Endothelial cell of umbilical vein (primary cell): Measurements from ENCODE around the gene MAP6. TPM values are rescaled to one million over a fixed set of nuclear protein-coding genes. Genes with fewer than 3 reads are reported as not detected.
A peak's percentile ranks its signal among the peaks of the same experiment; 100 is the strongest.

Source experiments
- BruUV-seq: library from RNA; stranded (reverse); fragments of 400-500 nt; replicated peaks from 2 replicates; lab custom pipeline; 2021; lab: Mats Ljungman, UMichigan
- CTCF ChIA-PET: fragments of 300-600, 350-600 bp; sonication (Branson Sonifier 250); formaldehyde crosslinking; loops from one replicate; lab custom pipeline; 2021; ENCODE audit warnings: antibody characterized with exemption, inconsistent platforms; lab: Charles Lee
- POLR2A ChIA-PET: fragments of 300-600, 350-600 bp; sonication (Branson Sonifier 250); formaldehyde crosslinking; loops from one replicate; lab custom pipeline; 2021; ENCODE audit warnings: antibody characterized with exemption, inconsistent platforms; lab: Charles Lee
- DNase-seq: peaks from one replicate; pipeline ENCODE4 v3.0.0-alpha.2; 2011; ENCODE audit warnings: low read depth, low spot score
- FAIRE-seq: peaks from 2 replicates; lab custom pipeline; 2011; peaks lifted over from hg19 to GRCh38; lab: Jason Lieb, UNC
- H2AFZ ChIP-seq: 2 replicates; pipeline ENCODE4 v1.6.0; 2012; ENCODE audit warnings: low read depth, low read length, control low read depth, inconsistent platforms
- H3K27ac ChIP-seq: 2 replicates; pipeline ENCODE4 v1.5.1; 2011; ENCODE audit warnings: low read depth, mild to moderate bottlenecking, control low read depth, low read length, moderate library complexity; ENCODE audit not compliant: insufficient read depth
- H3K27me3 ChIP-seq, 2 experiments: 2 replicates each; pipeline versions ENCODE4 v1.6.0 to v1.6.1; 2011; ENCODE audit warnings: low read length in 2 of 2, mixed read lengths in 1 of 2; ENCODE audit not compliant: control insufficient read depth in 2 of 2, insufficient read depth in 2 of 2
- H3K36me3 ChIP-seq, 2 experiments: 2 replicates in 1 of 2; 3 replicates in 1 of 2; pipeline ENCODE4 v1.5.1; 2011; ENCODE audit warnings: low read length in 2 of 2, mild to moderate bottlenecking in 1 of 2, moderate library complexity in 1 of 2; ENCODE audit not compliant: control insufficient read depth in 2 of 2, insufficient read depth in 2 of 2; ENCODE audit errors: extremely low read depth in 1 of 2
- H3K4me1 ChIP-seq: 3 replicates; pipeline ENCODE4 v1.5.1; 2011; ENCODE audit warnings: mild to moderate bottlenecking, low read length; ENCODE audit not compliant: control insufficient read depth, insufficient read depth; ENCODE audit errors: extremely low read depth
- H3K4me2 ChIP-seq: 2 replicates; pipeline ENCODE4 v1.6.1; 2011; ENCODE audit warnings: low read length, control low read depth, mixed read lengths; ENCODE audit not compliant: insufficient read depth
- H3K4me3 ChIP-seq, 3 experiments: fragments of 200-600 bp in 1 of 3; sonication (generic), shearing (Covaris generic) in 1 of 3; replicated peaks in 1 of 3; 2 replicates each; pipeline ENCODE4 v1.5.1; 2011 to 2016; ENCODE audit warnings: control low read depth in 3 of 3, low read length in 3 of 3, mild to moderate bottlenecking in 2 of 3, inconsistent platforms in 1 of 3, low read depth in 1 of 3, moderate library complexity in 1 of 3; ENCODE audit not compliant: insufficient read depth in 1 of 3
- H3K79me2 ChIP-seq: 2 replicates; pipeline ENCODE4 v1.6.0; 2012; ENCODE audit warnings: low read length, inconsistent platforms; ENCODE audit not compliant: control insufficient read depth, insufficient read depth
- H3K9ac ChIP-seq: replicated peaks from 2 replicates; pipeline ENCODE3; 2011; ENCODE audit warnings: low read length, control low read depth; ENCODE audit not compliant: insufficient read depth; ENCODE audit errors: extremely low read depth
- H3K9me1 ChIP-seq: replicated peaks from 3 replicates; pipeline ENCODE4 v1.6.0; 2011; ENCODE audit warnings: mild to moderate bottlenecking, low read length; ENCODE audit not compliant: control insufficient read depth, insufficient read depth; ENCODE audit errors: extremely low read depth
- H3K9me3 ChIP-seq: replicated peaks from 2 replicates; pipeline ENCODE4 v1.5.1; 2012; ENCODE audit warnings: low read length, inconsistent platforms; ENCODE audit not compliant: control insufficient read depth, insufficient read depth
- H4K20me1 ChIP-seq: replicated peaks from 2 replicates; pipeline ENCODE3; 2011; ENCODE audit warnings: mild to moderate bottlenecking, low read length; ENCODE audit not compliant: control insufficient read depth, insufficient read depth; ENCODE audit errors: extremely low read depth
- CTCF ChIP-seq, 2 donors: IDR thresholded peaks; 1 replicate in 1 of 2; 2 replicates in 1 of 2; pipeline ENCODE4 v1.5.1; 2011; ENCODE audit warnings: low read length in 2 of 2, mild to moderate bottlenecking in 2 of 2, moderate library complexity in 2 of 2, control low read depth in 1 of 2, inconsistent platforms in 1 of 2, low read depth in 1 of 2; ENCODE audit not compliant: insufficient read depth in 1 of 2; ENCODE audit errors: extremely low read depth in 1 of 2
- FOS ChIP-seq: IDR thresholded peaks from 2 replicates; pipeline ENCODE4 v1.6.1; 2011; ENCODE audit warnings: mild to moderate bottlenecking, low read length, moderate library complexity, borderline replicate concordance; ENCODE audit not compliant: insufficient read depth
- GATA2 ChIP-seq: IDR thresholded peaks from 2 replicates; pipeline ENCODE4 v1.7.0; 2011; ENCODE audit warnings: low read depth, mild to moderate bottlenecking, moderate library complexity, mixed read lengths, low read length; ENCODE audit not compliant: insufficient read length, insufficient read depth
- POLR2A ChIP-seq: IDR thresholded peaks from 2 replicates; pipeline ENCODE4 v1.6.1; 2012; ENCODE audit warnings: low read depth, mild to moderate bottlenecking, control low read depth, low read length
- dilution Hi-C: fragments of 300-500 bp; cut with MboI; formaldehyde crosslinking; loops from one replicate; pipeline ENCODE4 v1.15.0; 2019; ENCODE audit warnings: low sequenced_read_pairs; ENCODE audit not compliant: extremely low pct_ligation_motif_present
- intact Hi-C: fragments of 100-400 bp; cut with micrococcal nuclease; formaldehyde crosslinking; loops from one replicate; pipeline ENCODE4 v1.10.0; 2022
- polyA plus RNA-seq, 4 experiments: library from polyadenylated mRNA; depleted of rRNA in 3 of 4; stranded (reverse) in 3 of 4; unstranded in 1 of 4; fragments of >200 nt; gene quantifications; 2 replicates each; pipeline versions ENCODE4 v1.2.1 to v1.2.3, GENCODE V29; 2011 to 2012; ENCODE audit warnings: missing spikeins in 1 of 4
- total RNA-seq: library from RNA; stranded (reverse); gene quantifications from 2 replicates; pipeline ENCODE4 v1.2.3, GENCODE V29; 2021

MAP6 gene
- total and polyA plus RNA-seq, 2 donors (not counting 3 experiments of a cell fraction or from before 2014, with no cell fraction given) = 0.12 TPM; not detected in 1

GRCh38 chr11:75598264-75598663 lies 70.6 kb downstream of the MAP6 start:
- FAIRE-seq (no peak), DNase-seq (no peak)
- dilution Hi-C loops = no loop called here
- ChIA-PET POLR2A (no interaction called here), CTCF (interaction anchor here (0.6 to 2.2 kb wide), 35 partner anchors 10 to 554 kb away, joined by 3 to 33 read pairs (median 5); partner anchors contain the start of gene MAP6)
- Histone ChIP-seq H3K27ac (no peak overlapping the region), H3K4me1 (peaks cover 7% of the 10 kb centered on the region), H3K4me2 (no peak overlapping the region), H3K79me2 (no peaks in the 10 kb centered on the region), H2AFZ (no peak overlapping the region), H3K27me3 (no peaks in the 10 kb centered on the region), H3K4me3 (no peak overlapping the region), H3K9ac (no peak overlapping the region), H4K20me1 (no peaks in the 10 kb centered on the region), H3K9me3 (no peaks in the 10 kb centered on the region), H3K9me1 (no peaks in the 10 kb centered on the region), H3K36me3 (no peaks in the 10 kb centered on the region)
- intact Hi-C loops = no loop called here
- no peak for TF ChIP-seq FOS
- BruUV-seq = no TSS peak

- ChIA-PET CTCF (interaction anchor here (0.6 to 2.2 kb wide), 33 partner anchors 11 to 554 kb away, joined by 3 to 33 read pairs (median 5); partner anchors contain the start of gene MAP6), POLR2A (no interaction called here)
- FAIRE-seq = peak; percentile 68
Observed at GRCh38 chr11:75597636-75598035, 71.2 kb downstream of the MAP6 start.

More at GRCh38 chr11:75597636-75598035, 71.2 kb downstream of the MAP6 start:
- intact Hi-C loops = loop anchor here (1.0 kb wide), 1 partner anchor 109 kb away; no protein-coding TSS in a partner anchor
- Histone ChIP-seq H3K4me1 (peaks cover 5% of the 10 kb centered on the region), H3K9ac (no peak overlapping the region), H3K4me2 (no peak overlapping the region), H2AFZ (no peak overlapping the region), H3K27me3 (no peaks in the 10 kb centered on the region), H3K79me2 (no peaks in the 10 kb centered on the region), H3K36me3 (no peaks in the 10 kb centered on the region), H3K4me3 (no peak overlapping the region), H4K20me1 (no peaks in the 10 kb centered on the region), H3K9me1 (no peaks in the 10 kb centered on the region), H3K9me3 (no peaks in the 10 kb centered on the region), H3K27ac (no peak overlapping the region)
- DNase-seq = peak; percentile 41
- no peak for TF ChIP-seq GATA2
- TF ChIP-seq FOS = no peak
- TF ChIP-seq CTCF (IDR thresholded peaks at IDR 0.05; ENCODE audit: extremely low read depth in 1 of 2, insufficient read depth in 1 of 2, low read depth in 1 of 2, low read length in 2 of 2) = peak; percentile 52 to 71
- no peak for TF ChIP-seq POLR2A
- BruUV-seq = no TSS peak
- dilution Hi-C loops = no loop called here
